ENCODE measurements around the gene C10orf62. TPM values are rescaled to one million over a fixed set of nuclear protein-coding genes. Genes with fewer than 3 reads are reported as not detected.

The C10orf62 gene
- total RNA-seq, 1 experiment from 2014 or later = not detected

GRCh38 chr10:97567891-97568290 is 21.6 kb upstream of the C10orf62 start:
- Mint-ChIP-seq H3K27ac (ENCODE audit: unreplicated experiment) (no peak overlapping the region), H3K9me3 (ENCODE audit: unreplicated experiment) (peaks cover 8% of the 10 kb centered on the region), H3K4me1 (ENCODE audit: low read depth, unreplicated experiment) (peaks cover 28% of the 10 kb centered on the region), H3K4me3 (ENCODE audit: unreplicated experiment) (no peak overlapping the region), H3K36me3 (ENCODE audit: insufficient read depth, unreplicated experiment) (peaks cover 7% of the 10 kb centered on the region), H3K27me3 (ENCODE audit: insufficient read depth, unreplicated experiment) (no peaks in the 10 kb centered on the region)
- no peak for TF ChIP-seq CTCF (IDR thresholded peaks at IDR 0.05; ENCODE audit: insufficient read depth in 1 of 2, low read depth in 1 of 2, low read length in 1 of 2, severe bottlenecking in 1 of 2, unreplicated experiment in 1 of 2)
- Histone ChIP-seq H3K4me3 (ENCODE audit: low read depth, low read length) (no peak overlapping the region), H3K4me1 (peaks cover 31% of the 10 kb centered on the region), H3K9me3 (no peaks in the 10 kb centered on the region), H3K36me3 (ENCODE audit: control insufficient read depth, insufficient read depth, low read length) (no peaks in the 10 kb centered on the region), H3K27me3 (replicated peaks; ENCODE audit: control insufficient read depth, insufficient read depth, low read length) (no peaks in the 10 kb centered on the region)
- no TSS peak for BruUV-seq (replicated peaks)
- ChIA-PET POLR2A (no interaction called here), CTCF (no interaction called here)
- intact Hi-C loops (cut with micrococcal nuclease; ENCODE audit: unreplicated experiment) = no loop called here
- no peak for DNase-seq

GRCh38 chr10:97570146-97570788 is 19.3 kb upstream of the C10orf62 start:
- Histone ChIP-seq H3K4me3 (ENCODE audit: low read depth, low read length) (no peak overlapping the region), H3K9me3 (no peaks in the 10 kb centered on the region), H3K36me3 (ENCODE audit: control insufficient read depth, insufficient read depth, low read length) (no peaks in the 10 kb centered on the region), H3K4me1 (peaks cover 33% of the 10 kb centered on the region), H3K27me3 (replicated peaks; ENCODE audit: control insufficient read depth, insufficient read depth, low read length) (no peaks in the 10 kb centered on the region)
- BruUV-seq (replicated peaks) = no TSS peak
- intact Hi-C loops (cut with micrococcal nuclease; ENCODE audit: unreplicated experiment) = no loop called here
- Mint-ChIP-seq H3K4me3 (ENCODE audit: unreplicated experiment) (no peak overlapping the region), H3K4me1 (ENCODE audit: low read depth, unreplicated experiment) (peaks cover 24% of the 10 kb centered on the region), H3K9me3 (ENCODE audit: unreplicated experiment) (no peaks in the 10 kb centered on the region), H3K27me3 (ENCODE audit: insufficient read depth, unreplicated experiment) (no peaks in the 10 kb centered on the region), H3K36me3 (ENCODE audit: insufficient read depth, unreplicated experiment) (peaks cover 8% of the 10 kb centered on the region), H3K27ac (ENCODE audit: unreplicated experiment) (no peak overlapping the region)
- ChIA-PET POLR2A (no interaction called here), CTCF (interaction anchor here (1.2 kb wide), 1 partner anchor 17 kb away, joined by 3 read pairs; no protein-coding TSS in a partner anchor)
- no peak for TF ChIP-seq CTCF (IDR thresholded peaks at IDR 0.05; ENCODE audit: insufficient read depth in 1 of 2, low read depth in 1 of 2, low read length in 1 of 2, severe bottlenecking in 1 of 2, unreplicated experiment in 1 of 2)
- DNase-seq = no peak

- Mint-ChIP-seq H3K27me3 (ENCODE audit: insufficient read depth, unreplicated experiment) (no peaks in the 10 kb centered on the region), H3K9me3 (ENCODE audit: unreplicated experiment) (no peaks in the 10 kb centered on the region), H3K4me1 (ENCODE audit: low read depth, unreplicated experiment) (peaks cover 24% of the 10 kb centered on the region), H3K27ac (ENCODE audit: unreplicated experiment) (peak overlapping the region; percentile 82), H3K36me3 (ENCODE audit: insufficient read depth, unreplicated experiment) (peaks cover 8% of the 10 kb centered on the region), H3K4me3 (ENCODE audit: unreplicated experiment) (no peak overlapping the region)
- Histone ChIP-seq H3K4me3 (ENCODE audit: low read depth, low read length) (no peak overlapping the region), H3K27me3 (replicated peaks; ENCODE audit: control insufficient read depth, insufficient read depth, low read length) (no peaks in the 10 kb centered on the region), H3K4me1 (peaks cover 33% of the 10 kb centered on the region), H3K36me3 (ENCODE audit: control insufficient read depth, insufficient read depth, low read length) (no peaks in the 10 kb centered on the region), H3K9me3 (no peaks in the 10 kb centered on the region)
- no TSS peak for BruUV-seq (replicated peaks)
- POLR2A ChIA-PET = interaction anchor here (0.5 kb wide), 1 partner anchor 72 kb away, joined by 3 read pairs; no protein-coding TSS in a partner anchor
- no peak for TF ChIP-seq CTCF (IDR thresholded peaks at IDR 0.05; ENCODE audit: insufficient read depth in 1 of 2, low read depth in 1 of 2, low read length in 1 of 2, severe bottlenecking in 1 of 2, unreplicated experiment in 1 of 2)
- intact Hi-C loops (cut with micrococcal nuclease; ENCODE audit: unreplicated experiment) = no loop called here
- no peak for DNase-seq
- CTCF ChIA-PET = interaction anchor here (1.4 to 3.0 kb wide), 6 partner anchors 14 to 116 kb away, joined by 3 to 39 read pairs (median 8); partner anchors contain the start of genes AVPI1, HOGA1 and UBTD1
Measured at GRCh38 chr10:97570789-97571471, 18.6 kb upstream of the C10orf62 start.

Data from Caco-2 (cell line).